Coronary artery (tissue), 2 donors: Measurements from ENCODE around the gene ZNF689.
A peak's percentile ranks its signal among the peaks of the same experiment; 100 is the strongest.
"Not testable (repeated sequence)": the region's sequence is repeated elsewhere in the genome, so short reads cannot be mapped to it uniquely, and the experiment has no call there.

Experiments used
- DNase-seq: peaks from one replicate; pipeline ENCODE4 v3.0.0-alpha.2; 2017; ENCODE audit warnings: low spot score
- H3K27ac ChIP-seq, 2 donors: fragments of 200-600 bp; sonication (generic); one replicate each; pipeline ENCODE4 v1.5.1; 2016 to 2019
- H3K4me3 ChIP-seq: fragments of 200-600 bp; sonication (generic); 2 replicates; pipeline ENCODE4 v1.5.1; 2016; ENCODE audit warnings: mild to moderate bottlenecking, moderate library complexity
- CTCF ChIP-seq: fragments of 200-600 bp; sonication (generic); IDR thresholded peaks from one replicate; pipeline ENCODE4 v1.5.1; 2019; ENCODE audit warnings: antibody characterized with exemption

Gene ZNF689

GRCh38 chr16:30600215-30600614 lies 10.0 kb downstream of the ZNF689 start:
- TF ChIP-seq CTCF, result no peak
- Histone ChIP-seq H3K4me3 (no peak overlapping the region), H3K27ac (no peak overlapping the region)
- DNase-seq, result no peak

GRCh38 chr16:30592871-30593270 lies 17.3 kb downstream of the ZNF689 start:
- TF ChIP-seq CTCF, result no peak
- DNase-seq, result no peak
- Histone ChIP-seq H3K27ac (no peak overlapping the region), H3K4me3 (no peak overlapping the region)

GRCh38 chr16:30590869-30591268 lies 19.3 kb downstream of the ZNF689 start:
- DNase-seq, H3K4me3 ChIP-seq, H3K27ac ChIP-seq: not testable (repeated sequence)

GRCh38 chr16:30589582-30589981 lies 20.6 kb downstream of the ZNF689 start:
- H3K27ac ChIP-seq, DNase-seq: not testable (repeated sequence)

GRCh38 chr16:30588651-30589050 lies 21.5 kb downstream of the ZNF689 start:
- Histone ChIP-seq H3K4me3 (no peak overlapping the region), H3K27ac (no peak overlapping the region)
- no peak for DNase-seq
- TF ChIP-seq CTCF, result no peak

More at GRCh38 chr16:30589582-30589981, 20.6 kb downstream of the ZNF689 start:
- not testable (repeated sequence) for H3K4me3 ChIP-seq

- Histone ChIP-seq H3K4me3 (peak within 1 kb of the TSS; percentile 87), H3K27ac (peak within 1 kb of the TSS; percentile 90 to 95)
- TF ChIP-seq CTCF, result no peak
- DNase-seq, result peak; percentile 98
Observed at GRCh38 chr16:30585400-30586191, 24.6 kb downstream of the ZNF689 start, which contains the start of gene ZNF785. Gene ZNF785 (minus strand): TSS chr16:30585697. CDS start chr16:30585611, 86 bp downstream.

GRCh38 chr16:30585022-30585399 lies 25.2 kb downstream of the ZNF689 start:
- DNase-seq, result no peak
- Histone ChIP-seq H3K27ac (peak overlapping the region; percentile 90 to 95), H3K4me3 (peak overlapping the region; percentile 87)
- TF ChIP-seq CTCF, result no peak

- no peak for TF ChIP-seq CTCF
- DNase-seq, result no peak
- Histone ChIP-seq H3K27ac (no peak overlapping the region), H3K4me3 (no peak overlapping the region)
Observed at GRCh38 chr16:30582611-30583340, 27.4 kb downstream of the ZNF689 start.
